ENCODE results near the gene VKORC1.

DNA sequence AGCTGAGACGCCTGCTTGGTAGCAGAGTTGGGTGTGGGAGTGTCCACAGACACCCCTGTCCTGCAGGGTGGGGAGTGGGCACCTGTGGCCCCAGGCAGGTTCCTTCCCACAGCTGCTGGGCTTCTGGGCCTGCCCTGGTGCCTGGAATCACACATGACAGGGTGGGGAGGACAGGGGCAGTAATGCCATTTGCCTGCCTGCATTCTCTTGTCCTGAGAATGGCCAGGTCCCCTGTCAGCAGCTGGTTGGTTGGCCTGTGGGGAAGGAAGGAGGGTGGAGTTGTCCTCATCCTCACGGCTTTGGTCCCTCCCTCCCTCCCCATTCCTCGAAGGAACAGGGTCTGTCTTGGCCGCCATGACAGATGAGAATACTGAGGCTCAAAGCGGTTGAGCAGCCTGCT, 11.0 kb downstream of the VKORC1 start:
- no peak for TF ChIP-seq CSDC2 (CRISPR knock-in tag; IDR thresholded peaks at IDR 0.05)
- TF ChIP-seq PATZ1 (CRISPR knock-in tag; IDR thresholded peaks at IDR 0.05; ENCODE audit: borderline replicate concordance), result no peak
- TF ChIP-seq TCF4 (CRISPR knock-in tag; IDR thresholded peaks at IDR 0.05; ENCODE audit: borderline replicate concordance), result no peak
- TF ChIP-seq ZC3H10 (CRISPR knock-in tag; IDR thresholded peaks at IDR 0.05), result no peak
- TF ChIP-seq, protein P1, sequence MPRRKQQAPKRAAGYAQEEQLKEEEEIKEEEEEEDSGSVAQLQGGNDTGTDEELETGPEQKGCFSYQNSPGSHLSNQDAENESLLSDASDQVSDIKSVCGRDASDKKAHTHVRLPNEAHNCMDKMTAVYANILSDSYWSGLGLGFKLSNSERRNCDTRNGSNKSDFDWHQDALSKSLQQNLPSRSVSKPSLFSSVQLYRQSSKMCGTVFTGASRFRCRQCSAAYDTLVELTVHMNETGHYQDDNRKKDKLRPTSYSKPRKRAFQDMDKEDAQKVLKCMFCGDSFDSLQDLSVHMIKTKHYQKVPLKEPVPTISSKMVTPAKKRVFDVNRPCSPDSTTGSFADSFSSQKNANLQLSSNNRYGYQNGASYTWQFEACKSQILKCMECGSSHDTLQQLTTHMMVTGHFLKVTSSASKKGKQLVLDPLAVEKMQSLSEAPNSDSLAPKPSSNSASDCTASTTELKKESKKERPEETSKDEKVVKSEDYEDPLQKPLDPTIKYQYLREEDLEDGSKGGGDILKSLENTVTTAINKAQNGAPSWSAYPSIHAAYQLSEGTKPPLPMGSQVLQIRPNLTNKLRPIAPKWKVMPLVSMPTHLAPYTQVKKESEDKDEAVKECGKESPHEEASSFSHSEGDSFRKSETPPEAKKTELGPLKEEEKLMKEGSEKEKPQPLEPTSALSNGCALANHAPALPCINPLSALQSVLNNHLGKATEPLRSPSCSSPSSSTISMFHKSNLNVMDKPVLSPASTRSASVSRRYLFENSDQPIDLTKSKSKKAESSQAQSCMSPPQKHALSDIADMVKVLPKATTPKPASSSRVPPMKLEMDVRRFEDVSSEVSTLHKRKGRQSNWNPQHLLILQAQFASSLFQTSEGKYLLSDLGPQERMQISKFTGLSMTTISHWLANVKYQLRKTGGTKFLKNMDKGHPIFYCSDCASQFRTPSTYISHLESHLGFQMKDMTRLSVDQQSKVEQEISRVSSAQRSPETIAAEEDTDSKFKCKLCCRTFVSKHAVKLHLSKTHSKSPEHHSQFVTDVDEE (CRISPR knock-in tag; IDR thresholded peaks at IDR 0.05), result no peak
- TF ChIP-seq ISL1 (CRISPR knock-in tag; IDR thresholded peaks at IDR 0.05), result no peak
- no peak for TF ChIP-seq RARB (CRISPR knock-in tag; IDR thresholded peaks at IDR 0.05)
- no peak for TF ChIP-seq CREB5 (CRISPR knock-in tag; IDR thresholded peaks at IDR 0.05; ENCODE audit: low read depth)
- TF ChIP-seq ESRRG (CRISPR knock-in tag; IDR thresholded peaks at IDR 0.05), result no peak
- no peak for TF ChIP-seq SNAI2 (CRISPR knock-in tag; IDR thresholded peaks at IDR 0.05)
- no peak for TF ChIP-seq OSR1 (CRISPR knock-in tag; IDR thresholded peaks at IDR 0.05)
- no peak for TF ChIP-seq ZNF8 (CRISPR knock-in tag; IDR thresholded peaks at IDR 0.05)
- TF ChIP-seq PPARA (CRISPR knock-in tag; IDR thresholded peaks at IDR 0.05; ENCODE audit: borderline replicate concordance), result no peak
- TF ChIP-seq ZFP3 (CRISPR knock-in tag; IDR thresholded peaks at IDR 0.05), result no peak

Measured in SK-N-SH treated with all-trans-retinoic acid at 6 μM for 48 hours (cell line).